Activated T-helper 1 cell treated with anti-CD3 and anti-CD28 coated beads, Interleukin-2, amount 50 U/mL, for 16 hours (primary cell): Measurements from ENCODE around the gene PLA2G1B.

Experiments used
- DNase-seq, 2 donors: peaks; one replicate each; pipeline ENCODE4 v3.0.0-alpha.2; 2020; ENCODE audit warnings: low read depth in 1 of 2, low spot score in 1 of 2

Gene PLA2G1B

DNA sequence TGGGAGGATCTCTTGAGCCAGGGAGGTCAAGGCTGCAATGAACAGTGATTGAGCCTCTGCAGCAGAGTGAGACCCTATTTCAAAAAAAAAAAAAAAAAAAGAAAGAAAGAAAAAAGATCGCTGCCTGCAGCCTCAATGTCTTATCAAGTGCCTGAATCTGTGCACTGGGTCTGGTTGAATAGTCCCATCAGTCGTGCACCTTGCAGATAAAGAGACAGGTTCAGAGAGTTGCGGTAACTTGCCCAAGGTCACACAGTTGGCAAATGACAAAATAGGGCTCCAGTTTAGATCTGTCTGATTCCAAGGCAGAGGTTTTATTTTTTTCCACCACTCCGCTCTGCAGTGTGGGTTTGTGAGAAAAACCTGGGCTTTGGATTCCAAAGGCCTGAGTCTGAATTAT, 649 bp upstream of the PLA2G1B start:
- DNase-seq, result no peak

GRCh38 chr12:120324841-120325417, 2.6 kb downstream of the PLA2G1B start:
- no peak for DNase-seq

GRCh38 chr12:120323772-120324171, 3.8 kb downstream of the PLA2G1B start:
- no peak for DNase-seq

- DNase-seq, result no peak
Measured at GRCh38 chr12:120321382-120322202, 6.0 kb downstream of the PLA2G1B start.

- peak; percentile 99 to 100 for DNase-seq
Measured at GRCh38 chr12:120317224-120318105, 10.1 kb downstream of the PLA2G1B start.

DNA sequence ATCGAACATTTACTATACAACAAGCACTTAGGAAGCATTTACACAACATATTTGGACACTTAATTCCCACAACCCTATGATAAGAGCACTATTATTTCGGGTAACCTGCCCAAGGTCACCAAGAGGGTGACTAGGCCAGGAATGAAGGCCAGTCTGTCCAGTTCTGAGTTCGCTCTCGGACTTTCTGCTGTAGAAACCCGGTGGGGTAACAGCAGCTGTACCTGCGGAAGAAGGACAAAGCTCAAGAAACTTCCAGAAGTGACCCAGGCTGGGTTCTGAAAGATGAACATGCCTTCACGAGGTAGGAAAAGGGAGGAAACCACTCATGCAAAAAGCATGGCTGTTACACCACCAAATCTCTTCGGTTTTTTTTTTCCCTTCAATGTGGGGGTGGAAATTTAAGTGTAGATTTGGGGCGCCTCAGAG, 10.8 kb downstream of the PLA2G1B start:
- no peak for DNase-seq

- no peak for DNase-seq
Measured at GRCh38 chr12:120314220-120314619, 13.4 kb downstream of the PLA2G1B start.

DNA sequence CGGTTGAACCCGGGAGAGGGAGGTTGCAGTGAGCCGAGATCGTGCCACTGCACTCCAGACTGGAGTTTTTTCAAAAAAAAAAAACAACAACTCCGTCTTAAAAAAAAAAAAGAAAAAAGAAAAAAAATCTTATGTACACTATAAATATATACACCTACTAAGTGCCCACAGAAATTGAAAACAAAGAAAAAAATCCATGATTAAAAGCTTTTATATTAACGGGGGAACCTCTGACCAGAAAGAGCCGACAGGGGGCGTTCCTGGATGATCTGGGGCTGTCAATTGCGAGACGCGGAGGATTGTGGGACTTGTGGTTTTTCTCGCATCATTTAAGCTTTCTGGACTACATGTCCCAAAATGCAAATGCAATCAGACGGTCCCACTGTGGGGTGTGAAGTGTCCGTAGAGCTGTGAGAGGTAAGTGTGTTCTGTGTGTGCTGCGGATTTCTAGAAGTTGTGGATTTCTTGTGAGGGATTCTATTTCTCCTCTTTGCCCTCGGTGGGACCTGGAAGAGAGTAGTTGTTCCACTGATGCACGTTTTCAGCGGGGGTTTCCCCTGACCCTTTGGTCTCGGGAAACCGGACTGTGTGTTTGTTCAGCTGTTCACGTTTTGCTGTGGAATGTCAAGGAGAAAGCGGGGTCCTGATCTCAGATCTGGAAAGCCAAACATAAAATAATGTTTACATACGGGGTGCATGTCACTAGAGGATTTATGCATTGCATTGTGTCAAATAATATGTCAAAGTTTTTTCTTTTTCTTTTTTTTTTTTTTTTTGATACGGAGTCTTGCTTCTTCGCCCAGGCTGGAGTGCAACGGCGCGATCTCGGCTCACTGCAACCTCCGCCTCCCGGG, 25.4 kb downstream of the PLA2G1B start, which contains the start of gene SIRT4:
TSS of gene SIRT4 (plus strand) at position 360 of the 854 bp plus-strand sequence. CDS start 1,241 bp downstream, outside the sequence.
- DNase-seq, result peak; percentile 68 to 76

DNA sequence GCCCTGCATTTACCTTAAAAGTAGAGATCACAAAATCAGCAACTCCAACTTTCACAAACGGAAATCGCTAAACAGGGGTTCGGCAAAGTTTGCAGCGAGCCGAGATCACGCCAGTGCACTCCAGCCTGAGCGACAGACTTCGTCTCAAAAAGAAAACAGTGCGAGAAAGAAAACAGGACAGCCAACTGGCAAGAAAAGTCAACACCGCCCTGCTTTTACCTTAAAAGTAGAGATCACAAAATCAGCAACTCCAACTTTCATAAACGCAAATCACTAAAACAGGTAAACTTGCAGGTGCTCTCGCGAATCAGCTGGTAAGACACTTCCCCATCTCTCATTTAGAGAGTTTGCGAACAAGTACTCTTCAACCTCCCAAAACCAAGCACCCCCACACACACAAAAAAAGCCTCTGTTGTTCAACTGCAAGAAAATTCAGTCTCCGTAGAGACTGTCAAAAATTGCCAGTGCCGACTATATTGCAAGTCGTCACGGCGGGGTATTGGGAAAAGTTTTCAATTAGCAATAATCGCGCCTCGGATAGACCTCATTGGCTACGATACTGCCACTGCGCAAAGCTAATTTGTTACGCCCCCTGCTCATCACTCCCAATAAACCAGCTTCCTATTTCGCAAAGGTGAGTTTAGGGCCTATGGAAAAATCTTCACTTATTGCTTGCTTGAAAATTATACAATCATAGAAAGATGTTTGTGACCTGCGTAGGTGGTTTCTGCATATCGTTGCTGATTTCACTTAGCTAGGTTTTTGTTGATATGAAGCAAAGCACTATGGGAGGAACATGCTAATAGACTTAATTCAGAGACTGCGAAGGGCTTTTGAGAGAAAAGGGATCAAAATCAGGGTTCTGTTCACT, 34.7 kb downstream of the PLA2G1B start, which contains the start of gene RNU4-1:
TSS of gene RNU4-1 (minus strand) at position 577 of the 871 bp plus-strand sequence.
- peak; percentile 24 to 61 for DNase-seq

GRCh38 chr12:120292411-120292660, 35.2 kb downstream of the PLA2G1B start:
- no peak for DNase-seq

DNA sequence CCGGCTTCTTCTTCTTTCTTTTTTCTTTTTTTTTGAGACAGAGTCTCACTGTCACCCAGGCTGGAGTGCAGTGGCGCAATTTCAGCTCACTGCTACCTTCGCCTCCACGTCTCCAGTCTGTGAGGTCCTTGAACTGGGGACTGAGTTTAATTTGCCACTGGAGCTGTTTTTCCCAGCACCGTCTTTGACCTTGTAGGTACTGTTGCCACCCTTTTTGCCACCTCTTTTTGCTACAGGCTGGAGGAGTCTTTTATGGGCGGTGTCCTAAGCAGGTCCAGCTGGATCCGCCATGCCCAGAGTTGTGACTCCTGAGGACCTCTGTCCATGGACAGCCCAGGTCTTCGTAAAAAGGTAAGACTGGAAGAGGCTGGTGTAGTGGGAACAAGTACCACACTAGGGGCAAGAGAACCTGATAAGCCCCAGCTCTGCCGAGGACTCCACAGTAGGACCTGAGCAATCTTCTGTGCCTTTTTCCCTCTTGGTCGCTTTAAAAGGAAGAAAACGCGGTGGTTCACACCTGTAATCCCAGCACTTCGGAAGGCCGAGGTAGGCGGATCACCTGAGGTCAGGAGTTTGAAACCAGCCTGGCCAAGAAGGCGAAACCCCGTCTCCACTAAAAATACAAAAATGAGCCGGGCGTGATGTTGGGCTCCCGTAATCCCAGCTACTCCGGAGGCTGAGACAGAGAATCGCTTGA, 36.8 kb downstream of the PLA2G1B start:
- DNase-seq, result peak in 1 of 2 donors; percentile 11

- DNase-seq, result no peak
Measured at GRCh38 chr12:120287491-120287890, 40.1 kb downstream of the PLA2G1B start.

GRCh38 chr12:120286768-120287490, 40.6 kb downstream of the PLA2G1B start:
- no peak for DNase-seq

DNA sequence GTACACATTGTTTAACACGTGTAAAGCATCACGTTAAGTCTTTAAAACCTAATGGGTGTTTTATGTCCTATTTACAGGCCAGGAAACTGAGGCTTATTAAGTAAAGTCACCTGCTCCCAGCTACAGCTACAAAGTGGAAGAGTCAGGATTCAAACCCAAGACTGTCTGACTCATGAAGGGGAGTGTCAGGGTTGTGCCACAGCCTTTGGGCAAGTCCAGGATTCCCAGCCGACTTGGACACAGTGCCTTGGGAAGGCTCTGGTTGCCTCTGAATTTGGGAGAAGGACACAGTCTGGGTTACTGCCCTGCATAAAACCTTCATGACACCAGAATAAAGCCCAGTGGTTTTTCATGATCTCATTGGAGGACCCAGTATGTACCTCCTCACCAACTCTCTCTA, 43.2 kb downstream of the PLA2G1B start:
- DNase-seq, result no peak

DNA sequence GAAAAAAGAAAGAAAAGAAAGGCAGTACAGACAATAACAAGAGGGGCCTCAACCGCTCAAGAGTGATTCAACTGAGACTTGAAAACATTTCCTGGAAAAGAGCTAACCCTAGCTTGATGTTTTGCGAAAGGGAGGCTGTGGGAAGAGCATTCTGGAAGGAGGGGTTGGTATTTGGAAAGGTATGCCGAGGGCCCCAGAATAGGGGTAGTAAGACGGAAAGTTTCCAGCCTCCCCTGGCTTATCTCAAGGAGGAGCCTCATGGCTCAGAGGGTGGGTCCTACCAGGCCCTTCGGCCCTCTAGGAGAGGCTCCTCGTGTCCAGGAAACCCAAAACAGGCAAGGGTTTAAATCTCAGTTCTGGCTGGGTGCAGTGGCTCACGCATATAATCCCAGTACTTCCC, 44.3 kb downstream of the PLA2G1B start:
- DNase-seq, result no peak

GRCh38 chr12:120278137-120279069, 49.2 kb downstream of the PLA2G1B start:
- DNase-seq, result no peak

GRCh38 chr12:120276734-120277133, 50.8 kb downstream of the PLA2G1B start:
- no peak for DNase-seq
